OCI-LY1 (cell line): ENCODE measurements around the gene RRP8.
A peak's percentile ranks its signal among the peaks of the same experiment; 100 is the strongest.

ENCODE experiments used
- H2AFZ ChIP-seq: fragments of 200-600 bp; sonication (generic), shearing (Covaris generic); 2 replicates; pipeline ENCODE4 v1.6.0; 2014; ENCODE audit warnings: antibody characterized with exemption, mild to moderate bottlenecking, low read length
- H3F3A ChIP-seq: fragments of 200-600 bp; sonication (generic), shearing (Covaris generic); 2 replicates; pipeline ENCODE4 v1.6.0; 2014; ENCODE audit warnings: mild to moderate bottlenecking, antibody characterized with exemption, low read length, moderate library complexity; ENCODE audit not compliant: insufficient read depth
- H3K27ac ChIP-seq: fragments of 200-600 bp; sonication (generic); 2 replicates; pipeline ENCODE4 v1.5.1; 2014; ENCODE audit warnings: low read length, mixed run types, mild to moderate bottlenecking, low read depth; ENCODE audit not compliant: poor library complexity, severe bottlenecking
- H3K27me3 ChIP-seq: fragments of 200-600 bp; sonication (generic); 2 replicates; pipeline ENCODE4 v1.6.0; 2014; ENCODE audit warnings: antibody characterized with exemption, mild to moderate bottlenecking, low read length, moderate library complexity; ENCODE audit not compliant: insufficient read depth
- H3K36me3 ChIP-seq: fragments of 200-600 bp; sonication (generic); 2 replicates; pipeline ENCODE4 v1.6.1; 2014; ENCODE audit warnings: mild to moderate bottlenecking, antibody characterized with exemption, low read length, moderate library complexity, mixed read lengths; ENCODE audit not compliant: insufficient read depth
- H3K4me1 ChIP-seq: fragments of 200-600 bp; sonication (generic); 2 replicates; pipeline ENCODE4 v1.5.1; 2014; ENCODE audit warnings: mild to moderate bottlenecking, low read length, moderate library complexity; ENCODE audit not compliant: insufficient read depth, severe bottlenecking
- H3K4me2 ChIP-seq: fragments of 200-600 bp; sonication (generic), shearing (Covaris generic); 2 replicates; pipeline ENCODE4 v1.6.1; 2014; ENCODE audit warnings: low read length
- H3K4me3 ChIP-seq: fragments of 200-600 bp; sonication (generic); 2 replicates; pipeline ENCODE4 v1.5.1; 2014; ENCODE audit warnings: low read length, low read depth, mild to moderate bottlenecking, mixed read lengths; ENCODE audit not compliant: poor library complexity, severe bottlenecking
- H3K79me2 ChIP-seq: fragments of 200-600 bp; shearing (Covaris generic); 2 replicates; pipeline ENCODE4 v1.6.1; 2016; ENCODE audit warnings: mixed run types, low read length, mixed read lengths; ENCODE audit not compliant: insufficient read depth
- H3K9ac ChIP-seq: fragments of 200-600 bp; sonication (generic), shearing (Covaris generic); 2 replicates; pipeline ENCODE4 v1.6.1; 2014; ENCODE audit warnings: mild to moderate bottlenecking, low read length, mixed read lengths
- H3K9me2 ChIP-seq: fragments of 200-600 bp; sonication (generic), shearing (Covaris generic); 2 replicates; pipeline ENCODE4 v1.6.1; 2014; ENCODE audit warnings: low read depth, mild to moderate bottlenecking, low read length, mixed read lengths
- H3K9me3 ChIP-seq: fragments of 200-600 bp; shearing (Covaris generic); 2 replicates; pipeline ENCODE4 v1.6.1; 2014; ENCODE audit warnings: low read length, mixed read lengths
- H4K20me1 ChIP-seq: fragments of 200-600 bp; sonication (generic), shearing (Covaris generic); 2 replicates; pipeline ENCODE4 v1.6.0; 2016; ENCODE audit warnings: mild to moderate bottlenecking, low read length; ENCODE audit not compliant: insufficient read depth
- EZH2 ChIP-seq: fragments of 200-600 bp; sonication (generic), shearing (Covaris generic); IDR thresholded peaks from 2 replicates; pipeline ENCODE4 v1.8.0; 2017; ENCODE audit warnings: borderline replicate concordance, mixed run types, mild to moderate bottlenecking, antibody characterized with exemption, low read length, moderate library complexity, mixed read lengths
- TF ChIP-seq, protein P1 (sequence below): fragments of 200-600 bp; sonication (generic), shearing (Covaris generic); IDR thresholded peaks from 2 replicates; pipeline ENCODE4 v1.5.1; 2017; ENCODE audit warnings: mild to moderate bottlenecking, antibody characterized with exemption, low read length, moderate library complexity, mixed read lengths

Gene RRP8

GRCh38 chr11:6603287-6604080 is at the start of gene RRP8, which contains the start of gene ILK:
RRP8 (minus strand) TSS chr11:6603616; CDS start chr11:6603502, 114 bp downstream.
ILK (plus strand) TSS chr11:6603774; CDS start chr11:6604272, 498 bp downstream.
- H3K36me3 ChIP-seq, result peaks cover 44% of the 10 kb centered on the region
- peaks cover 48% of the 10 kb centered on the region for H3K4me1 ChIP-seq
- H3K4me2 ChIP-seq, result peak within 1 kb of the TSS; percentile 90
- peak within 1 kb of the TSS; percentile 93 for H3K9ac ChIP-seq
- no peaks in the 10 kb centered on the region for H3K9me3 ChIP-seq
- H3K27me3 ChIP-seq, result no peaks in the 10 kb centered on the region
- no peak within 1 kb of the TSS for H2AFZ ChIP-seq
- peak within 1 kb of the TSS; percentile 58 for H3K27ac ChIP-seq
- peaks cover 4% of the 10 kb centered on the region; the same call in 1 of the 2 replicates for H3F3A ChIP-seq
- H3K9me2 ChIP-seq, result no peaks in the 10 kb centered on the region
- no peaks in the 10 kb centered on the region for H4K20me1 ChIP-seq
- TF ChIP-seq, protein P1, sequence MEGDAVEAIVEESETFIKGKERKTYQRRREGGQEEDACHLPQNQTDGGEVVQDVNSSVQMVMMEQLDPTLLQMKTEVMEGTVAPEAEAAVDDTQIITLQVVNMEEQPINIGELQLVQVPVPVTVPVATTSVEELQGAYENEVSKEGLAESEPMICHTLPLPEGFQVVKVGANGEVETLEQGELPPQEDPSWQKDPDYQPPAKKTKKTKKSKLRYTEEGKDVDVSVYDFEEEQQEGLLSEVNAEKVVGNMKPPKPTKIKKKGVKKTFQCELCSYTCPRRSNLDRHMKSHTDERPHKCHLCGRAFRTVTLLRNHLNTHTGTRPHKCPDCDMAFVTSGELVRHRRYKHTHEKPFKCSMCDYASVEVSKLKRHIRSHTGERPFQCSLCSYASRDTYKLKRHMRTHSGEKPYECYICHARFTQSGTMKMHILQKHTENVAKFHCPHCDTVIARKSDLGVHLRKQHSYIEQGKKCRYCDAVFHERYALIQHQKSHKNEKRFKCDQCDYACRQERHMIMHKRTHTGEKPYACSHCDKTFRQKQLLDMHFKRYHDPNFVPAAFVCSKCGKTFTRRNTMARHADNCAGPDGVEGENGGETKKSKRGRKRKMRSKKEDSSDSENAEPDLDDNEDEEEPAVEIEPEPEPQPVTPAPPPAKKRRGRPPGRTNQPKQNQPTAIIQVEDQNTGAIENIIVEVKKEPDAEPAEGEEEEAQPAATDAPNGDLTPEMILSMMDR, result no peak
- no peak for TF ChIP-seq EZH2
- H3K4me3 ChIP-seq, result peak within 1 kb of the TSS; percentile 71
- peaks cover 19% of the 10 kb centered on the region for H3K79me2 ChIP-seq

DNA sequence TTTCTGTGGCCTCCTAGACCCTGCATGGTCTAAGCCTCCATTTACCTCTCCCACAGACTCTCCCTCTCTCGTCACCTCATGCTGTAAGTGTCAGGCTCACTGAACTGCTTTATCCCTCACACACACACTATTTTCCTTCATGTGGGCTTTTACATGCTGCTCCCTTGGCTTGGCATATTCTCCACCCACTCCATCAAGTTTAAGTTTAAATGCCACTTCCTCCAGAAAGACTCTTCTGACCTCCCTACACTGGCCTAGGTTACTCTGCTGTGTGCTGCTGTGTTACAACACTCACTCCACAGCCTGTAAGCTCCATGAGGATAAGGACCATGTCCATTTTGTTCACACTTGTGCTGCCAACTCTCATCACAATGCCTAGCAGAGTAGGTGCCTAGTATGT is 49.7 kb upstream of the RRP8 start:
- no peak overlapping the region for H2AFZ ChIP-seq
- no peaks in the 10 kb centered on the region for H3K9me3 ChIP-seq
- no peak overlapping the region for H3K4me3 ChIP-seq
- no peaks in the 10 kb centered on the region for H3K4me1 ChIP-seq
- peaks cover 21% of the 10 kb centered on the region for H3K27me3 ChIP-seq
- TF ChIP-seq EZH2, result no peak
- TF ChIP-seq, protein P1, result no peak
- no peaks in the 10 kb centered on the region for H3K79me2 ChIP-seq
- no peaks in the 10 kb centered on the region for H3F3A ChIP-seq
- H4K20me1 ChIP-seq, result no peaks in the 10 kb centered on the region
- H3K27ac ChIP-seq, result no peak overlapping the region
- H3K4me2 ChIP-seq, result no peak overlapping the region
- H3K9ac ChIP-seq, result no peak overlapping the region
- H3K9me2 ChIP-seq, result no peaks in the 10 kb centered on the region
- no peaks in the 10 kb centered on the region for H3K36me3 ChIP-seq

DNA sequence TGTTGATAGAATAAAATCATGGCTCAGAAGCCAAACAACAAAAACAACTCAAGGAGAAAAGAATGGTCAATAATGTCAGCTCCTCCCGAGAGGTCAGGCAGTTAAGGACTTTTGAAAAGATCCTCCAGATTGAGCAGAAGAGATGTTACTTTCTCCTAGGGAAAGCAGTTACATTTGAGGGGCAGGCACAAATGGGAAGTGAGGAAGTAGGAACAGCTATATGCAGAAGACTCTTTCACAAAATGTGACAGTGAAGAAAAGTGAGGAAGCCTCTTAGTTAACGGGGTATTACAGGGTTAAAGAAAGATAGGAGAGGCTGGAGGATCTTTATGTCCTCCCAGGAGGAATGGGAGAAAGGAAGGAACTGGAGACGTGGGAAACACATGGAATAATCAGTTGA is 48.8 kb upstream of the RRP8 start:
- TF ChIP-seq, protein P1, result no peak
- no peak for TF ChIP-seq EZH2
- H3K27ac ChIP-seq, result no peak overlapping the region
- H3K9ac ChIP-seq, result no peak overlapping the region
- H3K9me2 ChIP-seq, result no peaks in the 10 kb centered on the region
- no peaks in the 10 kb centered on the region for H4K20me1 ChIP-seq
- H3F3A ChIP-seq, result no peaks in the 10 kb centered on the region
- no peaks in the 10 kb centered on the region for H3K79me2 ChIP-seq
- peaks cover 21% of the 10 kb centered on the region for H3K27me3 ChIP-seq
- no peak overlapping the region for H3K4me3 ChIP-seq
- H3K9me3 ChIP-seq, result no peaks in the 10 kb centered on the region
- H2AFZ ChIP-seq, result no peak overlapping the region
- peaks cover 1% of the 10 kb centered on the region for H3K4me1 ChIP-seq
- no peaks in the 10 kb centered on the region for H3K36me3 ChIP-seq
- H3K4me2 ChIP-seq, result no peak overlapping the region
